ENCODE measurements around the gene AK4.

AK4 gene

DNA sequence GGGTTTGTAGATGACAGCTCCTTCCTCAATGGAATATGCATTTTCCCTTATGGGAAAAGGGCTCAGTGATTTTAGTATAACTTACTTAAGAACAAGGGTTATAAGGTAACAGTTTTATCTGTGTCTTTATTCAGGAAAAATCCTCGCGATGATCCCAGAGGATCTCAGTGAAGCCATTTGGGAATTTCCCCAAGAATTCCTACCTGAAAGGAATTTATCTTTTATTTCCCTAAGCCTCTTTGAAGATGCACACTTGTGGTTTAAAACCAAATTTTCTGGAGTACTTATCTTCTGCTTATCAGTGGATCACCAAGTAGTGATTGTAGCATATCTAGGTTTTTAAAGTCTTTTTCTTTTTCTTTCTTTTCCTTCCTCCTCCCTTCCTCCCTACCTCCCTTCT is 58.8 kb downstream of the AK4 start:
- Histone ChIP-seq H3K27ac (no peak overlapping the region), H3K9me3 (ENCODE audit: control insufficient read depth, low read length) (no peaks in the 10 kb centered on the region)

DNA sequence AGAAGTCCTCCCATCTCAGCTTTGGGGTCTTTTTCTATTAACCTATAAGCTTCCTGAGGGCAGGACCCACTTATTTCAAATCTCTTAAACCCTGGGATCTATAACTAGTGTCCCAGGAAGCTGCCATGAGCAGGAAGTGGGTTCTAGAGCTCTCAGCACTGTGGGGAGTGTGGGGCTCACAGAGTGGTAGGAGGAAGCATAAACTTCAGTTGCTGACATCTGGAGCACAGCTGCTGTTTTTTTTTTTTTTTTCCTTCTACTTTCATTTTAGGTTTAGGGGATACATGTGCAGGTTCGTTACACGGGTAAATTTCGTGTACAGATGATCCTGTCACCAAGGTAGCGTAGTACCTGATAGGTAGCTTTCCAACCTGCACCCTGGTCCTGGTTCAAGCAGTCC is 59.3 kb downstream of the AK4 start:
- Histone ChIP-seq H3K9ac (no peak overlapping the region), H2AFZ (no peak overlapping the region), H3K36me3 (ENCODE audit: control insufficient read depth, insufficient read depth, low read length) (no peaks in the 10 kb centered on the region), H3K27me3 (ENCODE audit: control insufficient read depth, insufficient read depth, low read length) (no peaks in the 10 kb centered on the region), H3K27ac (no peak overlapping the region), H3K4me3 (ENCODE audit: low read depth, low read length) (no peak overlapping the region), H3K4me1 (no peaks in the 10 kb centered on the region), H3K9me3 (ENCODE audit: control insufficient read depth, low read length) (no peaks in the 10 kb centered on the region), H3K4me2 (ENCODE audit: low read length) (no peak overlapping the region), H3K79me2 (no peaks in the 10 kb centered on the region)
- TF ChIP-seq, protein P1, sequence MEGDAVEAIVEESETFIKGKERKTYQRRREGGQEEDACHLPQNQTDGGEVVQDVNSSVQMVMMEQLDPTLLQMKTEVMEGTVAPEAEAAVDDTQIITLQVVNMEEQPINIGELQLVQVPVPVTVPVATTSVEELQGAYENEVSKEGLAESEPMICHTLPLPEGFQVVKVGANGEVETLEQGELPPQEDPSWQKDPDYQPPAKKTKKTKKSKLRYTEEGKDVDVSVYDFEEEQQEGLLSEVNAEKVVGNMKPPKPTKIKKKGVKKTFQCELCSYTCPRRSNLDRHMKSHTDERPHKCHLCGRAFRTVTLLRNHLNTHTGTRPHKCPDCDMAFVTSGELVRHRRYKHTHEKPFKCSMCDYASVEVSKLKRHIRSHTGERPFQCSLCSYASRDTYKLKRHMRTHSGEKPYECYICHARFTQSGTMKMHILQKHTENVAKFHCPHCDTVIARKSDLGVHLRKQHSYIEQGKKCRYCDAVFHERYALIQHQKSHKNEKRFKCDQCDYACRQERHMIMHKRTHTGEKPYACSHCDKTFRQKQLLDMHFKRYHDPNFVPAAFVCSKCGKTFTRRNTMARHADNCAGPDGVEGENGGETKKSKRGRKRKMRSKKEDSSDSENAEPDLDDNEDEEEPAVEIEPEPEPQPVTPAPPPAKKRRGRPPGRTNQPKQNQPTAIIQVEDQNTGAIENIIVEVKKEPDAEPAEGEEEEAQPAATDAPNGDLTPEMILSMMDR (IDR thresholded peaks at IDR 0.05), result no peak

More for the DNA sequence above, 58.8 kb downstream of the AK4 start:
- Histone ChIP-seq H3K4me2 (ENCODE audit: low read length) (no peak overlapping the region), H3K9ac (no peak overlapping the region), H3K79me2 (no peaks in the 10 kb centered on the region), H3K4me3 (ENCODE audit: low read depth, low read length) (no peak overlapping the region), H3K36me3 (ENCODE audit: control insufficient read depth, insufficient read depth, low read length) (no peaks in the 10 kb centered on the region), H3K4me1 (no peaks in the 10 kb centered on the region), H3K27me3 (ENCODE audit: control insufficient read depth, insufficient read depth, low read length) (no peaks in the 10 kb centered on the region), H2AFZ (no peak overlapping the region)
- TF ChIP-seq, protein P1 (IDR thresholded peaks at IDR 0.05), result no peak

DNA sequence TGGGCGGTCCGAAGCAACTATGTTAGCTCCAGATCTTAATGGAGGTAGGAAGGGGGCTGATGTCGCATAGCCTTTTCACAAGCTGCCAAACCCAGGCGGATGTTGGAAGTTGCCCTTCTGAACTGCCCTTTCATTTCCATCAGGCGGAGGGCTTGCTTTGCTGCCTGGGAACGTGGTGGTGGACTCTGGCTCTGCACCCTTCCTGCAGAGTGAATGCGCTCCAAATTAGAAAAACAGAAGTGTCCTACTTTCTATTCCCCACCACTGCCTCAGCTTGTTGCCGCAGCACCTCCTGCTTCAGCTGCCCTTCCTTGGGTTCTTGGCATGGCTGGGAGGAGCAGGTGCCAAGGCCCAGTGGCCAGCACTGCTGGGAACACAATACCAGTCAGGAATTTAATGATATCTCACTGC is 60.6 kb downstream of the AK4 start:
- Histone ChIP-seq H3K9ac (no peak overlapping the region), H3K4me2 (ENCODE audit: low read length) (no peak overlapping the region), H3K79me2 (no peaks in the 10 kb centered on the region), H3K4me3 (ENCODE audit: low read depth, low read length) (no peak overlapping the region), H3K27me3 (ENCODE audit: control insufficient read depth, insufficient read depth, low read length) (no peaks in the 10 kb centered on the region), H3K9me3 (ENCODE audit: control insufficient read depth, low read length) (no peaks in the 10 kb centered on the region), H2AFZ (no peak overlapping the region), H3K27ac (no peak overlapping the region), H3K36me3 (ENCODE audit: control insufficient read depth, insufficient read depth, low read length) (no peaks in the 10 kb centered on the region), H3K4me1 (no peaks in the 10 kb centered on the region)
- TF ChIP-seq, protein P1 (IDR thresholded peaks at IDR 0.05), result no peak

DNA sequence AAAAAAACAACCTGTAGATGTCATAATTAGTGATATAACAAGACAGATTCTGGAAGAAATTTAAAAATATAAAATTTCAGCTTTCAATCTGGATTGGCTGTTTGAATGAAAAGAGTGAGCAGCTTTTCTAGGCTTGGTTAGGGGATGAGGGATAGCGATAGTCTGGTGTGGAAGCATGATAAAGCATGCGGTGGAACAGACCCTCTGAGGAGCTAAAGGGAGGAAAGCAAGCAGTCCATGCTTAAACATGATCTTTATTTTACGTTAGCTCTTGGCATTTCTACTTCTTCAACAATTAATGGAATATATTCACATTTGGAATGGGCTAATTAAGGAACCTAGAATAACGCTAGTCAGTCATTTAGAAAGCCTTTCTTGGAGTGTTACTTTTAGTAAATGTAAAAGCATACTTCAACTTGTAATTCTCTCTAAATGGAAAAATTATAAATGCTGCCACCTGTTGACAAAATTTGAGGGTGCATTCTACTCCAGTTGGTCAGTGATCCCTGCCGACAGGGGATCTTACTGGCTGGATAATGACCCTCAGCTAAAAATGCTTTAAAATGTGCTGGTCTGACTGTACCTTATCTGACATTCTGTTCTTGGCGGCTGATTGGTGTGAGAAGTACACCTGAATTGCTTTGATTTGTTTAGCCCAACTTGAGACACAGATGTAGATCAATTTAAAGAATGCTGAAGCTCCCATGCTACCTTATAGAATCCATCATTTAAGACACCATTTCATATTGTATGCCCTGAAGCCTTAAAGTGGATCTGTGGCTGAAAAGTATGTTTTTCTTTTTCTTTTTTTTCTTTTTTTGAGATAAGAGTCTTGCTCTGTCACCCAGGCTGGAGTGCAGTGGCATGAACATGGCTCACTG is 61.2 kb downstream of the AK4 start:
- Histone ChIP-seq H3K4me1 (no peaks in the 10 kb centered on the region), H3K4me3 (ENCODE audit: low read depth, low read length) (no peak overlapping the region), H3K27ac (no peak overlapping the region), H3K4me2 (ENCODE audit: low read length) (no peak overlapping the region), H3K27me3 (ENCODE audit: control insufficient read depth, insufficient read depth, low read length) (no peaks in the 10 kb centered on the region), H3K79me2 (no peaks in the 10 kb centered on the region), H3K9ac (no peak overlapping the region), H2AFZ (no peak overlapping the region), H3K9me3 (ENCODE audit: control insufficient read depth, low read length) (no peaks in the 10 kb centered on the region), H3K36me3 (ENCODE audit: control insufficient read depth, insufficient read depth, low read length) (no peaks in the 10 kb centered on the region)
- TF ChIP-seq, protein P1 (IDR thresholded peaks at IDR 0.05), result peak; percentile 19

DNA sequence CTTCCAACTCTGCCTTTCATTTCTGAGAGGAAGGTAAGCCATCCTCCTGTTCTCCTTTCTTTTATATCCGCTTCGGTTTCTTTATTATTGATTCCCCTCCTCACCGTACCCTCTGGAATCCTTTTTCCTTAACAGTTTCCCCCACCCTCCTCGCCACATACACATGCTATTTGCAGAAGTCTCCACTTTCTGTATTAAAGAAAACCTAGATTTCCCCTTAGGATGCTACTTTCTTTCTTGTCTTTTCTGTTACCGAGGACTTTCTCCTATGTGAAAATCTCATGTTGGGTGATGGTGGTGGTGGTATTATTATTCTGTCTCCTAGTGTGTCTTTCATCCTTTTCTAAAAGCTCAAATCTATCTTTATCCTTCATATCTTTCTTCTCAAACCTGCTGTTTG is 62.3 kb downstream of the AK4 start:
- Histone ChIP-seq H2AFZ (no peak overlapping the region), H3K36me3 (ENCODE audit: control insufficient read depth, insufficient read depth, low read length) (no peaks in the 10 kb centered on the region), H3K9ac (no peak overlapping the region), H3K4me2 (ENCODE audit: low read length) (no peak overlapping the region), H3K4me1 (no peaks in the 10 kb centered on the region), H3K27ac (no peak overlapping the region), H3K4me3 (ENCODE audit: low read depth, low read length) (no peak overlapping the region), H3K9me3 (ENCODE audit: control insufficient read depth, low read length) (no peaks in the 10 kb centered on the region), H3K79me2 (no peaks in the 10 kb centered on the region), H3K27me3 (ENCODE audit: control insufficient read depth, insufficient read depth, low read length) (no peaks in the 10 kb centered on the region)
- TF ChIP-seq, protein P1 (IDR thresholded peaks at IDR 0.05), result no peak

Measured in parathyroid adenoma (tissue), 2 donors.